Activated CD4-positive, alpha-beta T cell treated with anti-CD3 and anti-CD28 coated beads for 36 hours (primary cell): ENCODE data around the gene PDE3B. TPM values are rescaled to one million over a fixed set of nuclear protein-coding genes. Genes with fewer than 3 reads are reported as not detected.
"Not testable (repeated sequence)": the region's sequence is repeated elsewhere in the genome, so short reads cannot be mapped to it uniquely, and the experiment has no call there.

Experiments used
- ATAC-seq: fragments of 200-7000 bp; cut with Tn5 transposase; one replicate; pipeline ENCODE4 v1.10.0; 2021; ENCODE audit warnings: mild to moderate bottlenecking, moderate library complexity
- CTCF ChIA-PET: fragments of 350-600 bp; sonication (Branson Sonifier 250); formaldehyde crosslinking; loops from one replicate; lab custom pipeline; 2021; ENCODE audit warnings: antibody characterized with exemption; lab: Charles Lee
- POLR2A ChIA-PET: fragments of 350-600 bp; sonication (Branson Sonifier 250); formaldehyde crosslinking; loops from one replicate; lab custom pipeline; 2021; ENCODE audit warnings: antibody characterized with exemption, inconsistent platforms; lab: Charles Lee
- DNase-seq: peaks from one replicate; pipeline ENCODE4 v3.0.0-alpha.2; 2020
- H3K27ac Mint-ChIP-seq: one replicate; pipeline ENCODE4 v1.8.0; 2021; ENCODE audit warnings: mixed read lengths
- H3K27me3 Mint-ChIP-seq: one replicate; pipeline ENCODE4 v1.8.0; 2021; ENCODE audit warnings: mixed read lengths
- H3K36me3 Mint-ChIP-seq: one replicate; pipeline ENCODE4 v1.8.0; 2021; ENCODE audit warnings: low read depth, mixed read lengths
- H3K4me1 Mint-ChIP-seq: one replicate; pipeline ENCODE4 v1.8.0; 2021; ENCODE audit warnings: mixed read lengths
- H3K4me3 Mint-ChIP-seq: one replicate; pipeline ENCODE4 v1.8.0; 2021; ENCODE audit warnings: mild to moderate bottlenecking, moderate library complexity, mixed read lengths
- H3K9me3 Mint-ChIP-seq: one replicate; pipeline ENCODE4 v1.8.0; 2021; ENCODE audit warnings: low read depth, mixed read lengths
- intact Hi-C, 2 experiments: fragments of 100-400 bp; cut with DNase I in 1 of 2; cut with micrococcal nuclease in 1 of 2; formaldehyde crosslinking; loops; one replicate each; pipeline versions ENCODE4 v1.14.2 to v1.15.1; 2022 to 2024; cut with DNase I, micrococcal nuclease
- total RNA-seq, 2 experiments: library from RNA; stranded (reverse); gene quantifications; one replicate each; pipeline ENCODE4 v1.2.3, GENCODE V29; 2021

The PDE3B gene
- total RNA-seq, 2 experiments from 2014 or later: 24.7 to 25.8 TPM

DNA sequence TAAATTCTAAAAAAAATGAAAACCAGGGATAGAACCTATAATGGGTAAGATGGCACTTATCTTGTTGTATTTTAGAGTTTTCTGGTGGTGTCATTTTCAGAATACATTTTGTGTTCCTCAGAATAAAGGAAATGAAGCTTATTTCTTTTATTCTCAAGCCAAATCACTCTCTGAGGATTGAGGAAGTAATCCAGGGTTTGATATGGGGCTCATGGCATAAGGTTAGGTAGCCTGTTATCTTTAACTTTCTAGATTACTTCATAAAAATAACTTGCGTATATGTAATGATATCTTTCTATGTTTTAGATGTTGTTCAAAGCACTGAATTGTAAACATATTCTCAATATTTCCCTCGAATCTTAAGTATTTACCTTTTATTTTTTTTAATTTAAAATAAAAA is 33.5 kb downstream of the PDE3B start:
- intact Hi-C loops: no loop called here
- peaks cover 12% of the 10 kb centered on the region for H3K9me3 Mint-ChIP-seq
- ChIA-PET POLR2A (no interaction called here), CTCF (no interaction called here)
- H3K27ac Mint-ChIP-seq: no peak overlapping the region
- DNase-seq: no peak
- H3K27me3 Mint-ChIP-seq: no peaks in the 10 kb centered on the region
- H3K4me3 Mint-ChIP-seq: no peak overlapping the region
- ATAC-seq: no peak
- peaks cover 57% of the 10 kb centered on the region for H3K36me3 Mint-ChIP-seq
- peaks cover 49% of the 10 kb centered on the region for H3K4me1 Mint-ChIP-seq

DNA sequence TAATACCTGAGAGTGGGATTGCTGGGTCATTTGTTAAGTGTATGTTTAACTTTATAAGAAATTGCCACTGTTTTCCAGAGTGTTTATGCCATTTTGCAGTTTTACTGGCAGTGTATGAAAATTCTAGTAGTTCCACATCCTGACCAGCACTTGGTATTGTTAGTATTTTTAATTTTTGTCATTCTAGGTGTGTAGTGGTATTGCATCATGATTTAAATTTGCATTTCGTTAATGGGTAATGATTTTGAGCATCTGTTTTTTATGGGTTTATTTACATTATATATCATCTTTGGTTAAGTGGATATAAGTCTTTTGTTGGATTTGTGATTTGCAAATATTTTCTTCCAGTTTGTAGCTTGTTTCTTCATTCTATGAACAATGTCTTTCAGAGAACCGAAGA is 34.7 kb downstream of the PDE3B start:
- Mint-ChIP-seq H3K4me3 (no peak overlapping the region), H3K9me3 (peaks cover 14% of the 10 kb centered on the region), H3K27ac (no peak overlapping the region), H3K4me1 (peaks cover 41% of the 10 kb centered on the region), H3K27me3 (no peaks in the 10 kb centered on the region), H3K36me3 (peaks cover 50% of the 10 kb centered on the region)
- no peak for DNase-seq
- intact Hi-C loops: no loop called here
- CTCF ChIA-PET: interaction anchor here (1.0 kb wide), 2 partner anchors 21 to 148 kb away, joined by 3 read pairs; no protein-coding TSS in a partner anchor
- POLR2A ChIA-PET: no interaction called here
- no peak for ATAC-seq

DNA sequence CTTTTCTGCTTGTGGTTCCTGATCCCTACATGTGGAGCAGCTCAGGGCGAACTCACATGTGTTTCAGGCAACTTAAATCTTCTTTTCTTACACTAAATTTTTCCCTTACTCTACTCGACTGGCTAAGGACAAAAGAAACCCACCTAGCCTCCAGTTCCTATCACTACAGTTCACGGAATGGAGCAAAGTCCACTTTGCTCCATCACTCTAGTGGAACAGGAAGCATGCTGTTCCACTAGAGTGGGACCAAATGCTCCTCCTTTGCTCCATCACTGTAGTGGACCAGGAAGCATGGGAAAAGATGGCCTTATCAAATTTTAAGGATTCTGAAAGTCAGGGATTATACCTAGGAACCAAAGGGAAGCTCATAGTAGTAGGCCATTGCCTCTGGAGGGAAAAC is 36.1 kb downstream of the PDE3B start:
- Mint-ChIP-seq H3K9me3 (peaks cover 18% of the 10 kb centered on the region), H3K4me3 (no peak overlapping the region), H3K4me1 (peaks cover 40% of the 10 kb centered on the region), H3K27me3 (no peaks in the 10 kb centered on the region), H3K36me3 (peaks cover 45% of the 10 kb centered on the region), H3K27ac (peak overlapping the region; percentile 7)
- ATAC-seq: no peak
- ChIA-PET CTCF (interaction anchor here (1.0 kb wide), 1 partner anchor 150 kb away, joined by 3 read pairs; no protein-coding TSS in a partner anchor), POLR2A (no interaction called here)
- intact Hi-C loops: no loop called here
- no peak for DNase-seq

DNA sequence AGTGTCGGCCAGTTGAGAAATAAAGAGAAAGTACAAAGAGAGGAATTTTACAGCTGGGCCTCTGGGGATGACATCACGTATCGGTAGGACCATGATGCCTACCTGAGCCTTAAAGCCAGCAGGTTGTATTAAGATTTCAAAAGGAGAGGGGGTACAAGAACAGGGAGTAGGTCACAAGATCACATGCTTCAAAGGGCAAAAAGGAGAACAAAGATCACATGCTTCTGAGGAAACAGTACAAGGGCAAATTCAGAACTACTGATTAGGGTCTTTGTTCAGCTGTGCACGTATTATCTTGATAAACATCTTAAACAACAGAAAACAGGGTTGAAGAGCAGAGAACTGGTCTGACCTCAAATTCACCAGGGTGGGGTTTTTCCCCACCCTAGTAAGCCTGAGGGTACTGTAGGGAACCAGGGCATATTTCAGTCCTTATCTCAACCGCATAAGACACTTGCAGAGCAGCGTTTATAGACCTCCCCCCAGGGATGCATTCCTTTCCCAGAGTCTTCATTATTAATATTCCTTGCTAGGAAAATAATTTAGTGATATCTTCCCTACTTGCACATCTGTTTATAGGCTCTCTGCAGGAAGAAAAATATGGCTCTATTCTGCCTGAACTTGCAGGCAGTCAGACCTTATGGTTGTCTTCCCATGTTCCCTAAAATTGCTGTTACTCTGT is 40.8 kb downstream of the PDE3B start:
- H3K9me3 Mint-ChIP-seq: peaks cover 12% of the 10 kb centered on the region
- peaks cover 38% of the 10 kb centered on the region for H3K4me1 Mint-ChIP-seq
- H3K36me3 Mint-ChIP-seq: peaks cover 22% of the 10 kb centered on the region
- H3K27ac Mint-ChIP-seq, CTCF ChIA-PET, ATAC-seq, POLR2A ChIA-PET, intact Hi-C loops, DNase-seq, H3K4me3 Mint-ChIP-seq, H3K27me3 Mint-ChIP-seq: not testable (repeated sequence)

DNA sequence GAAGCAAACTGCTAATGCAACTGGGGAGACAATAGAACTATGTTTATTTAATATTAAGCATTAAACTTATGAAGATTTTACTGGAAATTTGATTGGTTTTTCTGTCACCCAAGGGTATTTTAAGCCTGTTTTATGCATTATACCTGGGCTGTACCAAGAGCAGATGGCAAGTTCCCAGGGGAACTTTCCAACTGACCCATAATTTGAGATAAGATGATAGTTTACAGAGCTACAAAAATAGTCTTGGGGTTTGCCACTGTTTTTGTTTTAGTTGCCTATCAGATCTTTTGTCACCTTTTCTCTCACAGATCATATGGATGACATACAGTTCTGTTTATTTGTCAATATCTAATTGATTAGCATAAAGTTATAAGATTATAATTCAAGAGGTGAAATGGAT is 43.9 kb downstream of the PDE3B start:
- H3K36me3 Mint-ChIP-seq: peaks cover 25% of the 10 kb centered on the region
- ATAC-seq (no peak), DNase-seq (no peak)
- ChIA-PET POLR2A (no interaction called here), CTCF (interaction anchor here (0.9 kb wide), 1 partner anchor 23 kb away, joined by 3 read pairs; no protein-coding TSS in a partner anchor)
- H3K27me3 Mint-ChIP-seq: no peaks in the 10 kb centered on the region
- intact Hi-C loops: no loop called here
- H3K9me3 Mint-ChIP-seq: peaks cover 11% of the 10 kb centered on the region
- H3K27ac Mint-ChIP-seq: no peak overlapping the region
- no peak overlapping the region for H3K4me3 Mint-ChIP-seq
- H3K4me1 Mint-ChIP-seq: peaks cover 36% of the 10 kb centered on the region

DNA sequence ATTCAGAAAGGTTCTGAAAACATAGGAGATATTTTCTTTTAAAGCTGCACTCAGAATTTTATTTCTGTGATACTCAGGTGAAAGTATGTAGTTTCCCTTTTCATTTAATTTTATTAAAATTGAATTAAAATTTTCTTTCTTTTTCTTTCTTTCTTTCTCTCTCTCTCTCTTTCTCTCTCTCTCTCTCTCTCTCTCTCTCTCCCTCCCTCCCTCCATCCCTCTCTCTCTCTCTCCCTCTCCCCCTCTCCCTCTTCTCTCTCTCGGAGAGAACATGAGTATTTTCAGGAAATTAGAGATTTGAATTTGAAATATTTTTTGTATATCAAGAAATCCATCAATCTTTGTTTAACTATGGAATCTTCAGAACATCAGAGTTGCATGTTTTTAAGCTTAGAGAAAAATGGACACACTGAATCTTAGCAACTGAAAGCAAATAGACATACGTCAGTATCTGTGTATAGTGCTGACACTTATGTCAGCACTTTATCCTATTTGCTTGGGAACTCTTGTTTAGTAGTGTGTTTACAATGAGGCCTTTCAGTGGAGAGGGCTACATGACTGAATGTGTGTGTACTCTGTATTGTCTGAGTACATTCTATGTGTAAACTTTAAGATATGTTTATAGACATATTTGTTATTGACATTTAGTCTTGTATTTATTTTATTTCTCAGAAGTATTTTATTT is 44.5 kb downstream of the PDE3B start:
- intact Hi-C loops: no loop called here
- ChIA-PET POLR2A (no interaction called here), CTCF (interaction anchor here (0.9 to 2.1 kb wide), 2 partner anchors 11 to 24 kb away, joined by 3 to 9 read pairs; no protein-coding TSS in a partner anchor)
- Mint-ChIP-seq H3K9me3 (peaks cover 17% of the 10 kb centered on the region), H3K4me3 (no peak overlapping the region), H3K4me1 (peaks cover 36% of the 10 kb centered on the region), H3K27me3 (no peaks in the 10 kb centered on the region), H3K36me3 (peaks cover 31% of the 10 kb centered on the region), H3K27ac (peak overlapping the region; percentile 8)
- no peak for ATAC-seq
- DNase-seq: no peak

DNA sequence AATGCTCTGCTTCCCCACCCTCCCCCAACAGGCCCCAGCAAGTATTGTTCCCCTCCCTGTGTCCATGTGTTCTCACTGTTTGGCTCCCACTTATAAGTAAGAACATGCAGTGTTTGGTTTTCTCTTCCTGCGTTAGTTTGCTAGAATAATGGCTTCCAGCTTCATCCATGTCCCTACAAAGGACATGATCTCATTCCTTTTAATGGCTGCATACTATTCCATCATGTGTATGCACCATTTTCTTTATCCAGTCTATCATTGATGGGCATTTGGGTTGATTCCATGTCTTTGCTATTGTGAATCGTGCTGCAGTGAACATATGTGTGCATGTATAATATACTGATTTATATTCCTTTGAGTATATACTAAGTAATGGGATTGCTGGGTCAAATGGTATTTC is 52.1 kb downstream of the PDE3B start:
- H3K27me3 Mint-ChIP-seq, H3K27ac Mint-ChIP-seq, DNase-seq, H3K4me3 Mint-ChIP-seq, ATAC-seq, POLR2A ChIA-PET, CTCF ChIA-PET: not testable (repeated sequence)
- Mint-ChIP-seq H3K36me3 (peaks cover 42% of the 10 kb centered on the region), H3K4me1 (peaks cover 31% of the 10 kb centered on the region), H3K9me3 (peaks cover 30% of the 10 kb centered on the region)
- intact Hi-C loops: loop anchor here in 1 of 2 experiments (5.0 kb wide), 1 partner anchor 48 kb away; no protein-coding TSS in a partner anchor

DNA sequence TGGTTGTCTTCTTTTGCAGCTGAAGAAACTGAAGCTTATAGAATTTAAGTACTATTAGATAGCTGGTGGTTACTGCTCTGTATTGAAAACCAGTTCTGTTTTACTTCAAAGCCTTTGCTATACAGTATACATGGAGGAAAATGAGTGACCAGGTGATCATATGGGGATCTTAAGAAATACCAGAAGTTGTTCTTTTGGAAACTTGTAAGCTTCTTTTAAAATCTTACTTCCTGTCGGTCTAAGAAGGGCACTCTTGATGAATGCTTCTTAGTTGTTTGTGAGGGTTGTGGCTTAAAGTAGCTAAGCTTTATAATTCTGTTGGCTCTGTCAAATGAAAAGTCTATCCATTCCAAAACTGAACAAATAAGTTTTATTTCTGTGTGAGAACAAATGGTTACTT is 55.2 kb downstream of the PDE3B start:
- Mint-ChIP-seq H3K4me3 (no peak overlapping the region), H3K9me3 (peaks cover 25% of the 10 kb centered on the region), H3K4me1 (peaks cover 39% of the 10 kb centered on the region), H3K27me3 (no peaks in the 10 kb centered on the region), H3K27ac (no peak overlapping the region), H3K36me3 (peaks cover 39% of the 10 kb centered on the region)
- ATAC-seq (peak; percentile 19), DNase-seq (no peak)
- ChIA-PET CTCF (interaction anchor here (0.9 to 2.2 kb wide), 6 partner anchors 9 to 376 kb away, joined by 3 to 9 read pairs (median 4); no protein-coding TSS in a partner anchor), POLR2A (interaction anchor here (0.5 kb wide), 1 partner anchor 370 kb away, joined by 3 read pairs; no protein-coding TSS in a partner anchor)
- intact Hi-C loops: loop anchor here in 1 of 2 experiments (5.0 kb wide), 1 partner anchor 51 kb away; no protein-coding TSS in a partner anchor

DNA sequence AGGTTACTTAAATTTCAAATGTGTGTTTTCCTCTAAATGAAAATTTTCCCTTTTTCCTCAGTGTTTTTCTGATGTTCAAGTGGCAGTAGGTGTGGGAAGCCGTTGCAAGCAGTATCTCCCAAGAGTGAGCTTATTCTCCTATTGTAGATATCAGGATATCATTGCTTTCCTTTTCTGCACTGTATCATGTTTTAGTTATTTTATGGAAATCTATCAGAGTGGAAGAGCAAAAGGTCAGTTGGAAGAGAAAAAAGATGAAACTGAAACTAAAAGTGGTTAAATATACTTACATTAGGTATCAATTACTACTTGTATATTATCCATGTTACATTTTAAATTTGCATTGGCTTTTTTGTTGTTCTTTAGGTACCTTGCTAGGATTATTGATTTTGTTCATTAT is 57.0 kb downstream of the PDE3B start:
- ChIA-PET POLR2A (no interaction called here), CTCF (interaction anchor here (1.5 kb wide), 1 partner anchor 17 kb away, joined by 4 read pairs; no protein-coding TSS in a partner anchor)
- peaks cover 29% of the 10 kb centered on the region for H3K9me3 Mint-ChIP-seq
- DNase-seq (no peak), ATAC-seq (no peak)
- H3K27me3 Mint-ChIP-seq: no peaks in the 10 kb centered on the region
- H3K36me3 Mint-ChIP-seq: peaks cover 36% of the 10 kb centered on the region
- peak overlapping the region; percentile 14 for H3K4me3 Mint-ChIP-seq
- intact Hi-C loops: no loop called here
- H3K4me1 Mint-ChIP-seq: peaks cover 39% of the 10 kb centered on the region
- H3K27ac Mint-ChIP-seq: peak overlapping the region; percentile 23

DNA sequence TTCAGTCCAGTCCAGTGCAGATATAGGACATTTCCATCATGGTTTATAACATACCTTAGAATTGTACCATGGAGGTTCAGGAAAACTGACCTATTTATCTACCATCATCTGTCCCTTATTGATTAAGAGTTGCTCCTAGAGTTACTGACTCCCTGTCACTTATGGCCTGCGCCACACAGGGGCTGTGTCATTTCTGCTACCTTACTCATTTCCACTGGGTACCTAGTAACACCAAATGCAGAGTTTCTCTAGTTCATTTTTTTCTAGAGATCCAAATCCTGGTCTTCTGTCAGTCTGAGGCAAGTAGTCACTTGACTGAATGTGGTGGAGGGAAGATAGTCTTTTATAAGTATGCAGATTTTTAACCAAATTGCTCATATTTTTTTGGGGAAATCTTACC is 59.2 kb downstream of the PDE3B start:
- CTCF ChIA-PET: interaction anchor here (0.7 kb wide), 1 partner anchor 34 kb away, joined by 3 read pairs; no protein-coding TSS in a partner anchor
- POLR2A ChIA-PET: interaction anchor here (0.8 kb wide), 1 partner anchor 169 kb away, joined by 3 read pairs; no protein-coding TSS in a partner anchor
- Mint-ChIP-seq H3K4me3 (no peak overlapping the region), H3K9me3 (peaks cover 30% of the 10 kb centered on the region), H3K36me3 (peaks cover 38% of the 10 kb centered on the region), H3K27me3 (no peaks in the 10 kb centered on the region), H3K27ac (no peak overlapping the region), H3K4me1 (peaks cover 30% of the 10 kb centered on the region)
- DNase-seq (no peak), ATAC-seq (peak; percentile 69)
- intact Hi-C loops: no loop called here

DNA sequence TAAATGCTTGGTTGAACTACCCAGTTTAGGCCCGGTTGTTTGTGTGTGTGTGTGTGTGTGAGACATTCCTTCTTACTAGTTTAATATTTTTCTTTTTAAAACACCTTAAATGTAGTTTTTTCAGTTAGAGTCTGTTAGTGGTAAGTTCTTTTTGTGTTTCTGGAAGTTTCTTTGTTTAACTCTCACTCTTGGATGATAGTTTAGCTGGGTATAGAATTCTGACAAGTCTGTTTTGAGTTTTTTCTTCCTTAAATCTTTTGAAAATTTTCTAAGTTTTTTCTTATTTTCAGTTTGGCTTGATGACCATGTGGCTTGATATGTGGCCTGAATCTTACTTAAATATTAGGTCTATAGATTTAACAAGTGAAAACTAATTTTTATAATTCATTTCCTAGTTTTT is 60.1 kb downstream of the PDE3B start:
- ChIA-PET CTCF (interaction anchor here (0.7 kb wide), 2 partner anchors 11 to 32 kb away, joined by 3 read pairs; no protein-coding TSS in a partner anchor), POLR2A (interaction anchor here (0.7 kb wide), 1 partner anchor 111 kb away, joined by 3 read pairs; no protein-coding TSS in a partner anchor)
- Mint-ChIP-seq H3K27me3 (no peaks in the 10 kb centered on the region), H3K4me1 (peaks cover 25% of the 10 kb centered on the region), H3K36me3 (peaks cover 44% of the 10 kb centered on the region), H3K4me3 (no peak overlapping the region), H3K27ac (no peak overlapping the region), H3K9me3 (peaks cover 36% of the 10 kb centered on the region)
- ATAC-seq: no peak
- no peak for DNase-seq
- intact Hi-C loops: no loop called here
